Measurements from ENCODE around the gene LARP1. TPM values are rescaled to one million over a fixed set of nuclear protein-coding genes. Genes with fewer than 3 reads are reported as not detected.

Gene LARP1
- total and polyA plus RNA-seq, 10 of the 15 experiments (the other 5 are each of a cell fraction or from before 2014, with no cell fraction given) = 22.6 to 227 (median 60.8) TPM

GRCh38 chr5:154829589-154830218 is 74.5 kb downstream of the LARP1 start:
- CTCF ChIA-PET = interaction anchor here (1.0 kb wide), 1 partner anchor 179 kb away, joined by 3 read pairs; no protein-coding TSS in a partner anchor
- H3K27me3 ChIP-seq (replicated peaks in 1 of 2; ENCODE audit: control insufficient read depth in 2 of 2, insufficient read depth in 2 of 2, low read length in 1 of 2) = no peaks in the 10 kb centered on the region
- H3K27ac ChIP-seq (ENCODE audit: control insufficient read depth, insufficient read depth) = no peak overlapping the region
- 77% methylated on average over 4 of the region's 4 CpGs for WGBS (ENCODE audit: insufficient coverage, insufficient replicate concordance, low lambda C conversion rate, missing lambda C conversion rate)
- ATAC-seq = no peak
- H3K9ac ChIP-seq (ENCODE audit: control insufficient read depth, insufficient read depth, low read length) = no peak overlapping the region
- no peak overlapping the region for H3K4me2 ChIP-seq (ENCODE audit: control insufficient read depth, insufficient read depth)
- no peaks in the 10 kb centered on the region for H4K20me1 ChIP-seq (ENCODE audit: control insufficient read depth, insufficient read depth)
- H3K4me1 ChIP-seq (ENCODE audit: control insufficient read depth, insufficient read depth, low read length) = no peaks in the 10 kb centered on the region
- SMC1A ChIA-PET (ENCODE audit: uncharacterized antibody, unreplicated experiment) = no interaction called here
- POLR2A ChIA-PET = no interaction called here
- TF ChIP-seq GABPA (IDR thresholded peaks at IDR 0.05; ENCODE audit: low read depth) (no peak), ZBTB40 (IDR thresholded peaks at IDR 0.05; ENCODE audit: borderline replicate concordance) (no peak), KDM1A (IDR thresholded peaks at IDR 0.05; ENCODE audit: borderline replicate concordance) (no peak), IRF4 (IDR thresholded peaks at IDR 0.05; ENCODE audit: low read depth, low read length) (no peak), IRF3 (IDR thresholded peaks at IDR 0.05) (no peak), CHD1 (IDR thresholded peaks at IDR 0.05; ENCODE audit: low read depth, low read length) (no peak), KAT2A (conservative IDR thresholded peaks at IDR 0.05; ENCODE audit: control insufficient read depth, low read depth, low read length) (no peak), E4F1 (IDR thresholded peaks at IDR 0.05; ENCODE audit: borderline replicate concordance, partially characterized antibody) (no peak), IKZF1 (conservative IDR thresholded peaks at IDR 0.05) (no peak), ESRRA (IDR thresholded peaks at IDR 0.05; ENCODE audit: low read length) (no peak), CHD4 (IDR thresholded peaks at IDR 0.05) (no peak), PML (IDR thresholded peaks at IDR 0.05; ENCODE audit: low read length) (no peak), SMC3 (IDR thresholded peaks at IDR 0.05; ENCODE audit: borderline replicate concordance, low read length) (no peak), ZNF384 (IDR thresholded peaks at IDR 0.05; ENCODE audit: borderline replicate concordance, low read depth, low read length) (no peak), ZNF274 (IDR thresholded peaks at IDR 0.05; ENCODE audit: insufficient read depth, insufficient read length) (no peak), GATAD2B (conservative IDR thresholded peaks at IDR 0.05; ENCODE audit: low read depth) (no peak)
- FAIRE-seq = no peak
- in situ Hi-C loops (cut with MboI) = no loop called here
- no peak for DNase-seq (ENCODE audit: low read depth, low spot score)
- H2AFZ ChIP-seq (ENCODE audit: control insufficient read depth, low read depth, low read length) = no peak overlapping the region
- H3K79me2 ChIP-seq (ENCODE audit: control insufficient read depth, insufficient read depth, low read length) = no peaks in the 10 kb centered on the region
- no peaks in the 10 kb centered on the region for H3K9me3 ChIP-seq (replicated peaks; ENCODE audit: control insufficient read depth, insufficient read depth, low read length)
- H3K36me3 ChIP-seq (ENCODE audit: control insufficient read depth in 2 of 2, insufficient read depth in 2 of 2, low read length in 1 of 2) = no peaks in the 10 kb centered on the region; a peak in 1 of 4 replicates
- RAD21 ChIA-PET (ENCODE audit: unreplicated experiment) = interaction anchor here (0.8 kb wide), 1 partner anchor 180 kb away, joined by 3 read pairs; no protein-coding TSS in a partner anchor
- no TSS peak for BruUV-seq (replicated peaks)
- H3K4me3 ChIP-seq = no peak overlapping the region
- intact Hi-C loops (cut with micrococcal nuclease; ENCODE audit: unreplicated experiment) = no loop called here

All from GM12878 (cell line).